ENCODE results near the gene WDR77. TPM values are rescaled to one million over a fixed set of nuclear protein-coding genes. Genes with fewer than 3 reads are reported as not detected.

WDR77 gene
- total and polyA plus RNA-seq, 4 donors = 20.1 to 47.5 (median 34.2) TPM

DNA sequence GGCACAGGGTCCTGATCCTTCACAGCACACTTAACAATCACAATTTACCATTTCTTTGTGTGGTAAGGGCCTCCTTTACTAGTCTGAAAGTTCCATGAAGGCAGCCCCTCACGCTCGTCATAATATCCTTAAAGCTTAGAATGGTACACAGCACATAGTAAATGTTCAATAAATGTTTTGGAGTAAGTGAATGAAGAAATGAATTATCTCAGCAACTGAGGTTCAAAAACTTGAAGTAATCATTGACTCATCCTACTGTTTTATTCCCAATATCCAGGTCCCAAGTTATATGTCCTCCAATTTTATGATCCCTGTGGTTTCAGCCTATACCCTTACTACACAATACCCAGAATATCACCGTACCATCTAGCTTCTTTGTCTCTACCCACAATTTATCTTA is 22.5 kb upstream of the WDR77 start:
- H3K27ac ChIP-seq (ENCODE audit: low read depth, low read length) = no peak overlapping the region
- no peaks in the 10 kb centered on the region for H3K9me3 ChIP-seq (ENCODE audit: control insufficient read depth, insufficient read depth, low read length)
- no peaks in the 10 kb centered on the region for H3K27me3 ChIP-seq (ENCODE audit: control insufficient read depth, insufficient read depth, low read length)
- H3K4me1 ChIP-seq (ENCODE audit: control insufficient read depth, insufficient read depth, low read length) = no peaks in the 10 kb centered on the region
- H3K4me3 ChIP-seq (ENCODE audit: low read depth, low read length) = no peak overlapping the region
- WGBS (ENCODE audit: insufficient coverage) = no CpG with 5 or more reads among the region's 3 CpGs
- DNase-seq (ENCODE audit: low read depth in 4 of 6, low spot score in 6 of 6) = no peak
- H3K36me3 ChIP-seq (ENCODE audit: control insufficient read depth, insufficient read depth, low read length) = peaks cover 17% of the 10 kb centered on the region

DNA sequence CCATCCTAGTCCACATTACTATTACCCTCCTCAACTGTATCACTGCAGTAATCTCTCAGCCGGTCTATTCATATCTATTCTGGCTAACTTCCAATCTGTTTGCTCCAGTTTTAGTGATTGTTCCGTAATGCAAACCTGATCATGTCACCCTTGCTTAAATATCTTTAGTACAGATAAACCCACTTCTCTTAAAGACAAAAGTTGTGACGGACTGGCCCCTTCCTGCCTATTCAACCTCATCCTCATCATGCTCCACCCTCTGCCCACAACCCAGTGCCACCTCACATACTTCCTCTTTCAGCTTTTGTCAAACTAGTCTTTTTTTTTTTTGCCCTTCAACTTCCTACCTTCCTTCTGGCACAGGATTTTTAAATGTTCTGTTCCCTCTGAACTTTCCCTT is 22.0 kb upstream of the WDR77 start:
- DNase-seq (ENCODE audit: low read depth in 4 of 6, low spot score in 6 of 6) = no peak
- H3K27ac ChIP-seq (ENCODE audit: low read depth, low read length) = no peak overlapping the region
- H3K4me1 ChIP-seq (ENCODE audit: control insufficient read depth, insufficient read depth, low read length) = no peaks in the 10 kb centered on the region
- peaks cover 17% of the 10 kb centered on the region for H3K36me3 ChIP-seq (ENCODE audit: control insufficient read depth, insufficient read depth, low read length)
- H3K4me3 ChIP-seq (ENCODE audit: low read depth, low read length) = no peak overlapping the region
- 93% methylated on average over 3 of the region's 3 CpGs for WGBS (ENCODE audit: insufficient coverage)
- no peaks in the 10 kb centered on the region for H3K9me3 ChIP-seq (ENCODE audit: control insufficient read depth, insufficient read depth, low read length)
- H3K27me3 ChIP-seq (ENCODE audit: control insufficient read depth, insufficient read depth, low read length) = no peaks in the 10 kb centered on the region

GRCh38 chr1:111470596-111470995 is 21.5 kb upstream of the WDR77 start:
- WGBS (ENCODE audit: insufficient coverage) = no CpG with 5 or more reads among the region's 5 CpGs
- Histone ChIP-seq H3K9me3 (ENCODE audit: control insufficient read depth, insufficient read depth, low read length) (no peaks in the 10 kb centered on the region), H3K4me3 (ENCODE audit: low read depth, low read length) (no peak overlapping the region), H3K27me3 (ENCODE audit: control insufficient read depth, insufficient read depth, low read length) (no peaks in the 10 kb centered on the region), H3K36me3 (ENCODE audit: control insufficient read depth, insufficient read depth, low read length) (peaks cover 17% of the 10 kb centered on the region), H3K27ac (ENCODE audit: low read depth, low read length) (no peak overlapping the region), H3K4me1 (ENCODE audit: control insufficient read depth, insufficient read depth, low read length) (no peaks in the 10 kb centered on the region)
- no peak for DNase-seq (ENCODE audit: low read depth in 4 of 6, low spot score in 6 of 6)

- no peak overlapping the region for H3K4me3 ChIP-seq (ENCODE audit: low read depth, low read length)
- H3K36me3 ChIP-seq (ENCODE audit: control insufficient read depth, insufficient read depth, low read length) = peaks cover 17% of the 10 kb centered on the region
Observed at GRCh38 chr1:111469539-111469938, 20.5 kb upstream of the WDR77 start.

GRCh38 chr1:111468717-111469100 is 19.7 kb upstream of the WDR77 start:
- DNase-seq (ENCODE audit: low read depth in 4 of 6, low spot score in 6 of 6) = no peak
- H3K4me3 ChIP-seq (ENCODE audit: low read depth, low read length) = no peak overlapping the region
- H3K9me3 ChIP-seq (ENCODE audit: control insufficient read depth, insufficient read depth, low read length) = no peaks in the 10 kb centered on the region
- no peak overlapping the region for H3K27ac ChIP-seq (ENCODE audit: low read depth, low read length)
- H3K4me1 ChIP-seq (ENCODE audit: control insufficient read depth, insufficient read depth, low read length) = no peaks in the 10 kb centered on the region
- H3K36me3 ChIP-seq (ENCODE audit: control insufficient read depth, insufficient read depth, low read length) = peaks cover 17% of the 10 kb centered on the region
- no peaks in the 10 kb centered on the region for H3K27me3 ChIP-seq (ENCODE audit: control insufficient read depth, insufficient read depth, low read length)

More at GRCh38 chr1:111469539-111469938, 20.5 kb upstream of the WDR77 start:
- H3K9me3 ChIP-seq (ENCODE audit: control insufficient read depth, insufficient read depth, low read length) = no peaks in the 10 kb centered on the region
- H3K4me1 ChIP-seq (ENCODE audit: control insufficient read depth, insufficient read depth, low read length) = no peaks in the 10 kb centered on the region
- H3K27ac ChIP-seq (ENCODE audit: low read depth, low read length) = no peak overlapping the region
- no peak for DNase-seq (ENCODE audit: low read depth in 4 of 6, low spot score in 6 of 6)
- no peaks in the 10 kb centered on the region for H3K27me3 ChIP-seq (ENCODE audit: control insufficient read depth, insufficient read depth, low read length)

DNA sequence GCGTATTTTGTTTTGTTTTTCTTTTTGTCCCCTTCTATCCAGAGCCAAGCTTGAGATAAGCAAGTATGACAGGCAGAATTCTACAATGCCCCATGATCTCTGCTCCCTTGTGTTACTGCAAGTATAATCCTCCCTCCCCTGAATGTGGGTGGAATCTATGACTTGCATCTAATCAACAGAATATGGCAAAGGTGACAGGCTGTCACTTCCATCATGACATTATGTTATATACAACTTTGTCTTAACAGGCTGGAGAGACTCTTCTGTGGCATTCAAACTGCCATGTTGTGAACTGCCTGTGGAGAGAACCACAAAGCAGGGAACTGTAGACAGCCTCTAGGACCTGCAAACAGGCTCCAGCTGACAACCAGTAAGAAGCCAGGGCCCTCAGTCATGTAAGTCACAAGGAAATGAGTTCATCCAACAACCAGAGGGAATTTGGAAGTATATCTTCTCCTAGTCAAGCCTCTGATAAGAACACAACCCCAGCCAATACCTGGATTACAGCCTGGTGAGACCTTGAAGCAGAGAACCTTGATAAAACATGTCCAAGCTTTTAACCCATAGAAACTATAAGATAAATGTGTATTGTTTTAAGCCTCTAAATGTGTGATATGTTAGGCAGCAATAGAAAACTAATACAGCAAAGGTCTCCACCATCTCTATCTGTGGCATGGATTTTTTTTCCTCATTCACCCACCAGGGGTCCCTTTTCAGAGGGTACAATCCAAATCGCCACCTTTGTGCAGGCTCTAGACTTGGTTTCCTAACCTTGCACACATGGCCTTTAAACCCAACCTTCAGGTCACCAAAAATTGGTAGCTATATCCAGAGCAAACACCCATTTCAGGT is 19.0 kb upstream of the WDR77 start:
- H3K4me3 ChIP-seq (ENCODE audit: low read depth, low read length) = no peak overlapping the region
- H3K36me3 ChIP-seq (ENCODE audit: control insufficient read depth, insufficient read depth, low read length) = peaks cover 13% of the 10 kb centered on the region
- WGBS (ENCODE audit: insufficient coverage) = 90% methylated on average over 1 of the region's 2 CpGs
- H3K4me1 ChIP-seq (ENCODE audit: control insufficient read depth, insufficient read depth, low read length) = no peaks in the 10 kb centered on the region
- H3K9me3 ChIP-seq (ENCODE audit: control insufficient read depth, insufficient read depth, low read length) = no peaks in the 10 kb centered on the region
- no peaks in the 10 kb centered on the region for H3K27me3 ChIP-seq (ENCODE audit: control insufficient read depth, insufficient read depth, low read length)
- no peak for DNase-seq (ENCODE audit: low read depth in 4 of 6, low spot score in 6 of 6)
- H3K27ac ChIP-seq (ENCODE audit: low read depth, low read length) = no peak overlapping the region

DNA sequence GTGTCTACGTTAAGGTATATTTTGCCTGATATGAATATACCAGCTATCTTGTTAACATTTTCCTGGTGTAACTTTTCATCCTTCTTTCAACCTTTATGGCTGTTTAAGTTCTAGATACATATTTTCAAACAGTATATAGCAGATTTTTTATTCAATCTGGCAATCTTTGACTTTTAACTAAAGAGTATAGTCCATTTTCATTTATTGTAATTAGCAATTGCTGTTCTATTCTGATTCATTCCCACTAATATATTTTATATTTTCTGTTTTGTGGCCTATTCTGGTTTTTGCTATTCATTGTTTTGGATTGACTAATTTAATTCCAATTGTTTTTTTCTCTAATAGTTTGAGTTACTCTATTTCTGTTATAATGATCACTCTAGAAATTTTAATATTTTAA is 17.4 kb upstream of the WDR77 start:
- no CpG with 5 or more reads among the region's 1 CpG for WGBS (ENCODE audit: insufficient coverage)
- no peak for DNase-seq (ENCODE audit: low read depth in 4 of 6, low spot score in 6 of 6)
- peaks cover 12% of the 10 kb centered on the region for H3K36me3 ChIP-seq (ENCODE audit: control insufficient read depth, insufficient read depth, low read length)
- no peaks in the 10 kb centered on the region for H3K4me1 ChIP-seq (ENCODE audit: control insufficient read depth, insufficient read depth, low read length)
- H3K27me3 ChIP-seq (ENCODE audit: control insufficient read depth, insufficient read depth, low read length) = no peaks in the 10 kb centered on the region
- H3K9me3 ChIP-seq (ENCODE audit: control insufficient read depth, insufficient read depth, low read length) = no peaks in the 10 kb centered on the region
- H3K27ac ChIP-seq (ENCODE audit: low read depth, low read length) = no peak overlapping the region
- no peak overlapping the region for H3K4me3 ChIP-seq (ENCODE audit: low read depth, low read length)

DNA sequence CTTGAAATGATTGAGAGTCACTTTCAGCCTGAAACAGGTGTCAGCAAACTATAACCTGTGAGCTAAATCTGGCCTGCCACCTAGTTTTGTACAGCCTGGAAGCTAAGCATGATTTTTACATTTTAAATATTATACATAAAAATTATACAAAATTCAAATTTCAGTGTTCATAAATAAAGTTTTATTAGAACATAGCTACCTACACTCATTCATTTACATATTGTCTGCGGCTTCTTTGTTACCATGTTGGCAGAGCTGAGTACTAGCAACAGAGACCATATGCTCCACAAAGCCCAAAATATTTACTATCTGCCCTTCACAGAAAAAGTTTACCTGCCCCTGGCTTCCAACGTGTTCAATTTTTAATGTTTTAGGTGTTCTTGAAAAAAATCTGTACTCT is 16.7 kb upstream of the WDR77 start:
- no peak overlapping the region for H3K27ac ChIP-seq (ENCODE audit: low read depth, low read length)
- H3K36me3 ChIP-seq (ENCODE audit: control insufficient read depth, insufficient read depth, low read length) = peaks cover 14% of the 10 kb centered on the region
- no peaks in the 10 kb centered on the region for H3K27me3 ChIP-seq (ENCODE audit: control insufficient read depth, insufficient read depth, low read length)
- no peaks in the 10 kb centered on the region for H3K4me1 ChIP-seq (ENCODE audit: control insufficient read depth, insufficient read depth, low read length)
- H3K9me3 ChIP-seq (ENCODE audit: control insufficient read depth, insufficient read depth, low read length) = no peaks in the 10 kb centered on the region
- no peak overlapping the region for H3K4me3 ChIP-seq (ENCODE audit: low read depth, low read length)
- no CpG with 5 or more reads among the region's 2 CpGs for WGBS (ENCODE audit: insufficient coverage)
- DNase-seq (ENCODE audit: low read depth in 4 of 6, low spot score in 6 of 6) = no peak

DNA sequence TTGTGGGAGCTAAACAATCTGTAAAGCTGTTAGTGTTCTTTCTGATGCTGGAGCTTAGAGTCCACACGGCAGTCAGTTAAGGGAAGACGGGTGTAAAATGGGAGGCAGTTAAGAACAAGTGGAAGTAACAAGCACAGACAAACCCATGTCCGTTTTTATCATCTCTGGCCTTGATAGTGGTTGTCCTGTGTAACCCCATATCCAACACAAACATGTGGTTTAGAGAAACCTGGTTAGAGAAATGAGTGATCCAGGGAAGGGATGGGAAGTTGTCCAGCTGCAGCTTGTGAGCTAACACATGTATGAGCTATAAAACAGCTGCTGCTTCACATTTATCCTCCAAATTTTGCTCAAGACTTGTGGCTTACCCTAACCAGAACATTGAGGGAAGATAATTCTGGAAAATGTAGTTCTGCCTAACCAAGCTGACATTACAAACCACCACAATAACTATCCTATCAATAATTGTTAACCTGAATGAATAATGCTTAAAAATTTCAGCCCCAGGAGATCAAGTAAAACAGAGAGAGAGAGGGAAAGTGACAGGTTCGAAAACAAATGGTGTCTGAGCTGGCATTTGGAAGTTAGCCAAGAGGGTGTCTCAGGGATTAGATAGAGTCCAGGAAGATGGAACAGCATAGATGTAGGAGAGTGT is 14.1 kb upstream of the WDR77 start:
- Histone ChIP-seq H3K4me3 (ENCODE audit: low read depth, low read length) (no peak overlapping the region), H3K36me3 (ENCODE audit: control insufficient read depth, insufficient read depth, low read length) (peaks cover 9% of the 10 kb centered on the region), H3K4me1 (ENCODE audit: control insufficient read depth, insufficient read depth, low read length) (no peaks in the 10 kb centered on the region), H3K27ac (ENCODE audit: low read depth, low read length) (no peak overlapping the region), H3K9me3 (ENCODE audit: control insufficient read depth, insufficient read depth, low read length) (no peaks in the 10 kb centered on the region), H3K27me3 (ENCODE audit: control insufficient read depth, insufficient read depth, low read length) (no peaks in the 10 kb centered on the region)
- 100% methylated on average over 1 of the region's 4 CpGs for WGBS (ENCODE audit: insufficient coverage)
- DNase-seq (ENCODE audit: low read depth in 4 of 6, low spot score in 6 of 6) = peak in 1 of 6 donors; percentile 15
